H9 (cell line): ENCODE data around the gene DMAC2L. TPM values are rescaled to one million over a fixed set of nuclear protein-coding genes. Genes with fewer than 3 reads are reported as not detected.

Experiments
- DNase-seq: peaks from one replicate; pipeline ENCODE4 v3.0.0-alpha.2; 2017
- H2AFZ ChIP-seq: one replicate; pipeline ENCODE4 v1.6.1; 2013; ENCODE audit warnings: mild to moderate bottlenecking, low read length, control low read depth, moderate library complexity
- H2AK5ac ChIP-seq: 2 replicates; pipeline ENCODE4 v1.6.1; 2013; ENCODE audit warnings: low read length, control low read depth, mixed read lengths; ENCODE audit not compliant: insufficient read length
- H2BK120ac ChIP-seq: one replicate; pipeline ENCODE4 v1.6.1; 2013; ENCODE audit warnings: low read depth, mild to moderate bottlenecking, low read length, control low read depth, inconsistent platforms; ENCODE audit not compliant: poor library complexity, severe bottlenecking
- H2BK12ac ChIP-seq: 2 replicates; pipeline ENCODE4 v1.6.1; 2013; ENCODE audit warnings: low read length, control low read depth, mixed read lengths, low read depth; ENCODE audit not compliant: insufficient read length
- H2BK15ac ChIP-seq: 2 replicates; pipeline ENCODE4 v1.6.1; 2013; ENCODE audit warnings: low read depth, low read length, control low read depth
- H2BK20ac ChIP-seq: one replicate; pipeline ENCODE4 v1.6.1; 2013; ENCODE audit warnings: low read depth, mild to moderate bottlenecking, low read length, control low read depth, inconsistent platforms; ENCODE audit not compliant: poor library complexity, severe bottlenecking
- H2BK5ac ChIP-seq: 2 replicates; pipeline ENCODE4 v1.6.1; 2013; ENCODE audit warnings: low read length, control low read depth, mixed read lengths; ENCODE audit not compliant: insufficient read length
- H3K14ac ChIP-seq: 2 replicates; pipeline ENCODE4 v1.6.1; 2013; ENCODE audit warnings: low read length, control low read depth; ENCODE audit not compliant: insufficient read depth
- H3K18ac ChIP-seq: 2 replicates; pipeline ENCODE4 v1.6.1; 2013; ENCODE audit warnings: low read depth, mild to moderate bottlenecking, mixed read lengths, low read length, control low read depth; ENCODE audit not compliant: insufficient read length
- H3K23ac ChIP-seq: 2 replicates; pipeline ENCODE4 v1.6.1; 2013; ENCODE audit warnings: low read length, control low read depth, mixed read lengths, low read depth; ENCODE audit not compliant: insufficient read length
- H3K23me2 ChIP-seq: 2 replicates; pipeline ENCODE4 v1.6.1; 2013; ENCODE audit warnings: low read depth, mild to moderate bottlenecking, mixed read lengths, low read length, control low read depth; ENCODE audit not compliant: insufficient read length, poor library complexity, severe bottlenecking
- H3K27ac ChIP-seq: 2 replicates; pipeline ENCODE4 v1.5.1; 2013; ENCODE audit warnings: low read length, control low read depth, mixed read lengths, low read depth; ENCODE audit not compliant: insufficient read length
- H3K27me3 ChIP-seq: 2 replicates; pipeline ENCODE4 v1.6.1; 2013; ENCODE audit warnings: low read length, control low read depth, inconsistent platforms; ENCODE audit not compliant: insufficient read depth
- H3K4ac ChIP-seq: 2 replicates; pipeline ENCODE4 v1.6.1; 2013; ENCODE audit warnings: low read depth, mild to moderate bottlenecking, control low read depth, inconsistent platforms, low read length, moderate library complexity
- H3K4me1 ChIP-seq: 2 replicates; pipeline ENCODE4 v1.6.1; 2013; ENCODE audit warnings: low read length, control low read depth, inconsistent platforms; ENCODE audit not compliant: insufficient read depth
- H3K4me2 ChIP-seq: 2 replicates; pipeline ENCODE4 v1.6.1; 2013; ENCODE audit warnings: low read length, control low read depth, mixed read lengths; ENCODE audit not compliant: insufficient read length, insufficient read depth
- H3K56ac ChIP-seq: 2 replicates; pipeline ENCODE4 v1.6.1; 2013; ENCODE audit warnings: low read depth, mild to moderate bottlenecking, mixed read lengths, low read length, control low read depth; ENCODE audit not compliant: insufficient read length
- H3K79me1 ChIP-seq: 2 replicates; pipeline ENCODE4 v1.6.1; 2013; ENCODE audit warnings: low read depth, mild to moderate bottlenecking, moderate library complexity, low read length, control low read depth, inconsistent platforms; ENCODE audit not compliant: insufficient read depth, poor library complexity, severe bottlenecking
- H3K79me2 ChIP-seq: 2 replicates; pipeline ENCODE4 v1.6.1; 2013; ENCODE audit warnings: low read length, control low read depth, inconsistent platforms; ENCODE audit not compliant: insufficient read depth
- H3K9ac ChIP-seq: 2 replicates; pipeline ENCODE4 v1.6.1; 2013; ENCODE audit warnings: low read length, control low read depth, mixed read lengths; ENCODE audit not compliant: insufficient read length; ENCODE audit errors: extremely low read depth
- H3K9me3 ChIP-seq: one replicate; pipeline ENCODE4 v1.6.1; 2013; ENCODE audit warnings: low read depth, low read length, inconsistent platforms; ENCODE audit not compliant: control insufficient read depth
- H3T11ph ChIP-seq: one replicate; pipeline ENCODE4 v1.6.1; 2013; ENCODE audit warnings: mild to moderate bottlenecking, low read length, control low read depth, inconsistent platforms
- H4K20me1 ChIP-seq: one replicate; pipeline ENCODE4 v1.6.1; 2013; ENCODE audit not compliant: control insufficient read depth, insufficient read length, insufficient read depth
- H4K5ac ChIP-seq: 2 replicates; pipeline ENCODE4 v1.6.1; 2013; ENCODE audit warnings: low read depth, mild to moderate bottlenecking, mixed read lengths, low read length, control low read depth; ENCODE audit not compliant: insufficient read length
- H4K8ac ChIP-seq: replicated peaks from 2 replicates; pipeline ENCODE4 v1.6.1; 2013; ENCODE audit warnings: low read length, control low read depth, mixed read lengths, low read depth; ENCODE audit not compliant: insufficient read length
- H4K91ac ChIP-seq: 2 replicates; pipeline ENCODE4 v1.6.1; 2013; ENCODE audit warnings: low read depth, mild to moderate bottlenecking, moderate library complexity, mixed read lengths, low read length, control low read depth; ENCODE audit not compliant: insufficient read length
- H3K27ac Mint-ChIP-seq, 3 experiments: 2 replicates in 2 of 3; 3 replicates in 1 of 3; pipeline ENCODE4 v1.8.0; 2020 to 2021; ENCODE audit warnings: mixed read lengths in 3 of 3, mild to moderate bottlenecking in 1 of 3, moderate library complexity in 1 of 3
- H3K27me3 Mint-ChIP-seq: 2 replicates; pipeline ENCODE4 v1.8.0; 2021; ENCODE audit warnings: low read depth, mild to moderate bottlenecking, moderate library complexity, mixed read lengths
- H3K36me3 Mint-ChIP-seq, 3 experiments: 2 replicates in 2 of 3; 3 replicates in 1 of 3; pipeline ENCODE4 v1.8.0; 2020 to 2021; ENCODE audit warnings: low read depth in 3 of 3, mixed read lengths in 3 of 3; ENCODE audit not compliant: insufficient read depth in 1 of 3
- H3K4me1 Mint-ChIP-seq, 2 experiments: 2 replicates each; pipeline ENCODE4 v1.8.0; 2020; ENCODE audit warnings: mixed read lengths in 2 of 2
- H3K4me3 Mint-ChIP-seq, 2 experiments: 2 replicates in 1 of 2; 3 replicates in 1 of 2; pipeline ENCODE4 v1.8.0; 2020 to 2021; ENCODE audit warnings: mild to moderate bottlenecking in 2 of 2, mixed read lengths in 2 of 2, moderate library complexity in 1 of 2
- H3K9me3 Mint-ChIP-seq, 2 experiments: 2 replicates in 1 of 2; 3 replicates in 1 of 2; pipeline ENCODE4 v1.8.0; 2020; ENCODE audit warnings: mild to moderate bottlenecking in 2 of 2, mixed read lengths in 2 of 2, moderate library complexity in 1 of 2
- WGBS: extraction: QIAGEN DNeasy Blood & Tissue Kit; methylation state at CpG from one replicate; pipeline ENCODE4 v1.1.7; 2013; ENCODE audit warnings: missing lambda C conversion rate, low lambda C conversion rate, mixed read lengths; ENCODE audit not compliant: insufficient read length; ENCODE audit errors: extremely low coverage; 5-methylcytosine and 5-hydroxymethylcytosine counted together
- total RNA-seq: library from RNA; stranded (reverse); gene quantifications from 2 replicates; pipeline ENCODE4 v1.2.1, GENCODE V29; 2021
- TF ChIP-seq, protein P1 (sequence below): fragments of 200-600 bp; sonication (generic); conservative IDR thresholded peaks from 3 replicates; pipeline ENCODE4 v1.8.0; 2021; ENCODE audit warnings: antibody characterized with exemption, mild to moderate bottlenecking

Gene DMAC2L
- total RNA-seq, 1 experiment from 2014 or later, result 22.4 TPM

DNA sequence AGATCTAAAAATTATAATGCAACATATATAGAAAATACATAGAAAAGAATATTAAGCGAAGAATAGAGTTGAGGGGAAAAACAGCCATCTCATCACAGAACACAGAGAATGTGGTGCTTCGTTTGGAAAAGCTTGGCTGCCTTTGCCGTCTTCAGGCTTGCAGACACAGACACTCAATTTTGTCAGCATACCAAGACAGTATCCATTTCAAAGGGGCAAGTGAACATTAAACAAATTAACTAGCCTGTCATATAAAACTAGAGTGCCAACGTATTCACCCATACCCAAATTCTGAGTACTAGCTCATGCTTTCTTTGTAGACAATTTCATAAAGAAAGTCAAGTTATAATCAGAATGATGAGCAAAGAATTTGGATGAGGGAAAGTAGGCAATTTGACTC lies 40.5 kb downstream of the DMAC2L start:
- no peak overlapping the region for H3K4me3 Mint-ChIP-seq
- no peak for DNase-seq
- no peak overlapping the region for H2AK5ac ChIP-seq
- H3K4ac ChIP-seq, result no peak overlapping the region
- no peak overlapping the region for H3K23ac ChIP-seq
- H2AFZ ChIP-seq, result no peak overlapping the region
- no peak overlapping the region for H3K27ac Mint-ChIP-seq
- no peak overlapping the region for H2BK20ac ChIP-seq
- no peaks in the 10 kb centered on the region for H3K23me2 ChIP-seq
- no peaks in the 10 kb centered on the region for H3K27me3 Mint-ChIP-seq
- H4K91ac ChIP-seq, result no peak overlapping the region
- no peak overlapping the region for H3T11ph ChIP-seq
- no peak overlapping the region for H4K5ac ChIP-seq
- no peak overlapping the region for H4K8ac ChIP-seq
- H3K4me2 ChIP-seq, result no peak overlapping the region
- no peaks in the 10 kb centered on the region; the same call in 1 of the 2 replicates for H3K79me2 ChIP-seq
- no peak overlapping the region for H3K14ac ChIP-seq
- H3K27ac ChIP-seq, result no peak overlapping the region
- no peaks in the 10 kb centered on the region for H3K79me1 ChIP-seq
- WGBS, result no CpG with 5 or more reads among the region's 4 CpGs
- peaks cover 8 to 12% of the 10 kb centered on the region in 2 experiments for H3K4me1 Mint-ChIP-seq
- TF ChIP-seq, protein P1, sequence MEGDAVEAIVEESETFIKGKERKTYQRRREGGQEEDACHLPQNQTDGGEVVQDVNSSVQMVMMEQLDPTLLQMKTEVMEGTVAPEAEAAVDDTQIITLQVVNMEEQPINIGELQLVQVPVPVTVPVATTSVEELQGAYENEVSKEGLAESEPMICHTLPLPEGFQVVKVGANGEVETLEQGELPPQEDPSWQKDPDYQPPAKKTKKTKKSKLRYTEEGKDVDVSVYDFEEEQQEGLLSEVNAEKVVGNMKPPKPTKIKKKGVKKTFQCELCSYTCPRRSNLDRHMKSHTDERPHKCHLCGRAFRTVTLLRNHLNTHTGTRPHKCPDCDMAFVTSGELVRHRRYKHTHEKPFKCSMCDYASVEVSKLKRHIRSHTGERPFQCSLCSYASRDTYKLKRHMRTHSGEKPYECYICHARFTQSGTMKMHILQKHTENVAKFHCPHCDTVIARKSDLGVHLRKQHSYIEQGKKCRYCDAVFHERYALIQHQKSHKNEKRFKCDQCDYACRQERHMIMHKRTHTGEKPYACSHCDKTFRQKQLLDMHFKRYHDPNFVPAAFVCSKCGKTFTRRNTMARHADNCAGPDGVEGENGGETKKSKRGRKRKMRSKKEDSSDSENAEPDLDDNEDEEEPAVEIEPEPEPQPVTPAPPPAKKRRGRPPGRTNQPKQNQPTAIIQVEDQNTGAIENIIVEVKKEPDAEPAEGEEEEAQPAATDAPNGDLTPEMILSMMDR, result no peak
- no peak overlapping the region for H2BK12ac ChIP-seq
- H3K18ac ChIP-seq, result no peak overlapping the region
- no peaks in the 10 kb centered on the region for H3K36me3 Mint-ChIP-seq
- no peak overlapping the region for H2BK15ac ChIP-seq
- no peaks in the 10 kb centered on the region for H4K20me1 ChIP-seq
- H3K4me1 ChIP-seq, result no peaks in the 10 kb centered on the region; the same call in 1 of the 2 replicates
- H3K27me3 ChIP-seq, result no peaks in the 10 kb centered on the region
- no peak overlapping the region for H3K9ac ChIP-seq
- H2BK120ac ChIP-seq, result no peak overlapping the region
- H3K56ac ChIP-seq, result no peak overlapping the region
- H2BK5ac ChIP-seq, result no peak overlapping the region
- H3K9me3 ChIP-seq, result no peaks in the 10 kb centered on the region
- no peaks in the 10 kb centered on the region for H3K9me3 Mint-ChIP-seq
